Ishikawa (cell line): ENCODE measurements around the gene LIMS2.

Experiments used
- CEBPB ChIP-seq: IDR thresholded peaks from 2 replicates; pipeline ENCODE4 v1.6.1; 2012
- CREB1 ChIP-seq: IDR thresholded peaks from 2 replicates; pipeline ENCODE4 v1.6.1; 2012; ENCODE audit warnings: low read depth
- EGR1 ChIP-seq: IDR thresholded peaks from 2 replicates; pipeline ENCODE4 v1.6.1; 2012
- EP300 ChIP-seq: IDR thresholded peaks from 2 replicates; pipeline ENCODE4 v1.6.1; 2012; ENCODE audit warnings: borderline replicate concordance
- FOXM1 ChIP-seq: IDR thresholded peaks from 2 replicates; pipeline ENCODE4 v1.6.1; 2012; ENCODE audit warnings: low read depth, borderline replicate concordance
- MAX ChIP-seq: IDR thresholded peaks from 2 replicates; pipeline ENCODE4 v1.6.1; 2012
- NFIC ChIP-seq: IDR thresholded peaks from 2 replicates; pipeline ENCODE4 v1.6.1; 2012
- RAD21 ChIP-seq: IDR thresholded peaks from 2 replicates; pipeline ENCODE4 v1.6.1; 2012; ENCODE audit warnings: low read depth
- REST ChIP-seq: IDR thresholded peaks from 2 replicates; pipeline ENCODE4 v1.6.1; 2012; ENCODE audit warnings: low read depth, mild to moderate bottlenecking
- TAF1 ChIP-seq: IDR thresholded peaks from 2 replicates; pipeline ENCODE4 v1.6.1; 2012; ENCODE audit warnings: low read depth, mild to moderate bottlenecking
- TCF12 ChIP-seq: IDR thresholded peaks from 2 replicates; pipeline ENCODE4 v1.6.1; 2012; ENCODE audit warnings: low read depth
- TEAD4 ChIP-seq: IDR thresholded peaks from 2 replicates; pipeline ENCODE4 v1.6.1; 2012
- USF1 ChIP-seq: IDR thresholded peaks from 2 replicates; pipeline ENCODE4 v1.6.1; 2012
- YY1 ChIP-seq: IDR thresholded peaks from 2 replicates; pipeline ENCODE4 v1.6.1; 2012; ENCODE audit warnings: low read depth
- ZBTB7A ChIP-seq: IDR thresholded peaks from 2 replicates; pipeline ENCODE4 v1.6.1; 2012; ENCODE audit warnings: low read depth

Gene LIMS2

GRCh38 chr2:127651971-127652550, 23.3 kb downstream of the LIMS2 start:
- TF ChIP-seq RAD21 (no peak), ZBTB7A (no peak), TAF1 (no peak), EGR1 (no peak), EP300 (no peak), USF1 (no peak), NFIC (no peak), CREB1 (no peak), MAX (no peak), TEAD4 (no peak), YY1 (no peak), REST (no peak), FOXM1 (no peak), CEBPB (no peak), TCF12 (no peak)

- TF ChIP-seq FOXM1 (no peak), CEBPB (no peak), EGR1 (no peak), ZBTB7A (no peak)
These were observed 23.9 kb downstream of the LIMS2 start for GRCh38 chr2:127651381-127651809.

- no peak for TF ChIP-seq USF1
- no peak for TF ChIP-seq FOXM1
- TF ChIP-seq CREB1 = no peak
- no peak for TF ChIP-seq ZBTB7A
- TF ChIP-seq REST = no peak
- no peak for TF ChIP-seq NFIC
- TF ChIP-seq TEAD4 = no peak
- no peak for TF ChIP-seq TCF12
- TF ChIP-seq RAD21 = no peak
- no peak for TF ChIP-seq TAF1
These were observed 24.4 kb downstream of the LIMS2 start for GRCh38 chr2:127650785-127651380.

GRCh38 chr2:127650041-127650784, 25.1 kb downstream of the LIMS2 start:
- TF ChIP-seq TEAD4 = no peak
- TF ChIP-seq TCF12 = no peak
- TF ChIP-seq REST = no peak
- TF ChIP-seq TAF1 = no peak
- no peak for TF ChIP-seq CEBPB
- no peak for TF ChIP-seq EP300
- no peak for TF ChIP-seq USF1
- no peak for TF ChIP-seq EGR1
- no peak for TF ChIP-seq RAD21
- no peak for TF ChIP-seq ZBTB7A
- TF ChIP-seq YY1 = no peak
- no peak for TF ChIP-seq NFIC
- TF ChIP-seq FOXM1 = no peak
- no peak for TF ChIP-seq MAX
- TF ChIP-seq CREB1 = no peak
